ENCODE measurements around the gene FARP1. TPM values are rescaled to one million over a fixed set of nuclear protein-coding genes. Genes with fewer than 3 reads are reported as not detected.

FARP1 gene
- polyA plus RNA-seq, 1 of the 3 experiments (the other 2 are of a cell fraction) = 12.0 TPM

DNA sequence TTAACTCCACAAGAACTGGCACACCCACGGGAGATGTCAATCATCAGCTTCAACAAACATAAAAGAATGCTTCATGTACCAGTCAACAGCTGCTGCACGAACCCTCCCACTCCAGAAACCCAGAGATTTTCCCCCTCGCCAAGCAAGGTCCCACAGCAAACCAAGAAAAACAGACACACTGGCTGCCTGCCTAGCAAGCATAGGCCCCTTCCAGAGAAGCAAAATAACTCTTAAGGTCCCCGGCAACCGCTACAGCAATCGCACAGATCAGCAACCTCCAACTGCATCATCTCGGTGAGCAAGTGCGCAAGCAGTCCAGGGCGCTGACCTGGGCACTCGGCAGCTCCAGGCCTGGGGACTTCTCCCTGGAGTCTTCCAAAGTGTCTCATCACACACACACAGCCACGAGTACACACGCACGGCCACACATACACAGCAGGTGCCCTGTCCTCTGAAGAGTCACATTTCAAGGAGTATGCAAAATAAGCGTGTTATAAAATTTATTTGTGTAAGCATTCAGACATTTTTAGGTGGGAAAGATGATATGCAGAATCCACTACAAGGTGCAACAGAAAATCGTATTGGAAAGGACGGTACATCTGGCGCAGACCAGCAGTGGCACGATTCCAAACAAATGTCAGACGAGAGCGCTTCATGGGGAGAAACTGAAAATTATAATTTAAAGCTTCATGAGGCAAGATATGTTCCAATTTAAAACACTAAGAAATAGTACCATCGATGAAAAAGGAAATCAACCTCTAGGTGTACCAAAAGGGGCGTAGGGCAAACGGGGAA lies 309.0 kb downstream of the FARP1 start:
- H3K9me2 ChIP-seq = no peaks in the 10 kb centered on the region
- H3K9me3 ChIP-seq = no peaks in the 10 kb centered on the region
- H3F3A ChIP-seq (replicated peaks; ENCODE audit: insufficient read depth) = peaks cover 36% of the 10 kb centered on the region
- H3K27ac ChIP-seq (ENCODE audit: low read depth in 2 of 2, low read length in 1 of 2) = no peak overlapping the region
- TF ChIP-seq FOSL2 (IDR thresholded peaks at IDR 0.05; ENCODE audit: borderline replicate concordance, low read depth) (no peak), CHD2 (IDR thresholded peaks at IDR 0.05; ENCODE audit: low read length, partially characterized antibody) (no peak), FOXM1 (IDR thresholded peaks at IDR 0.05; ENCODE audit: low read depth) (no peak), RAD21 (IDR thresholded peaks at IDR 0.05; ENCODE audit: low read length) (no peak), JUND (IDR thresholded peaks at IDR 0.05) (no peak), SIN3A (IDR thresholded peaks at IDR 0.05; ENCODE audit: borderline replicate concordance, low read depth, low read length) (no peak), NRF1 (IDR thresholded peaks at IDR 0.05; ENCODE audit: low read depth, low read length) (no peak), RXRA (IDR thresholded peaks at IDR 0.05; ENCODE audit: borderline replicate concordance, low read depth) (no peak), YY1 (IDR thresholded peaks at IDR 0.05; ENCODE audit: low read depth) (no peak), FOXJ3 (CRISPR knock-in tag; IDR thresholded peaks at IDR 0.05) (no peak), NFIC (IDR thresholded peaks at IDR 0.05; ENCODE audit: borderline replicate concordance) (no peak), TAF1 (IDR thresholded peaks at IDR 0.05; ENCODE audit: borderline replicate concordance, low read depth, low read length) (no peak), GATA2 (CRISPR knock-in tag; IDR thresholded peaks at IDR 0.05) (no peak), SMC3 (IDR thresholded peaks at IDR 0.05; ENCODE audit: low read depth, low read length) (no peak)
- TF ChIP-seq, protein P1, sequence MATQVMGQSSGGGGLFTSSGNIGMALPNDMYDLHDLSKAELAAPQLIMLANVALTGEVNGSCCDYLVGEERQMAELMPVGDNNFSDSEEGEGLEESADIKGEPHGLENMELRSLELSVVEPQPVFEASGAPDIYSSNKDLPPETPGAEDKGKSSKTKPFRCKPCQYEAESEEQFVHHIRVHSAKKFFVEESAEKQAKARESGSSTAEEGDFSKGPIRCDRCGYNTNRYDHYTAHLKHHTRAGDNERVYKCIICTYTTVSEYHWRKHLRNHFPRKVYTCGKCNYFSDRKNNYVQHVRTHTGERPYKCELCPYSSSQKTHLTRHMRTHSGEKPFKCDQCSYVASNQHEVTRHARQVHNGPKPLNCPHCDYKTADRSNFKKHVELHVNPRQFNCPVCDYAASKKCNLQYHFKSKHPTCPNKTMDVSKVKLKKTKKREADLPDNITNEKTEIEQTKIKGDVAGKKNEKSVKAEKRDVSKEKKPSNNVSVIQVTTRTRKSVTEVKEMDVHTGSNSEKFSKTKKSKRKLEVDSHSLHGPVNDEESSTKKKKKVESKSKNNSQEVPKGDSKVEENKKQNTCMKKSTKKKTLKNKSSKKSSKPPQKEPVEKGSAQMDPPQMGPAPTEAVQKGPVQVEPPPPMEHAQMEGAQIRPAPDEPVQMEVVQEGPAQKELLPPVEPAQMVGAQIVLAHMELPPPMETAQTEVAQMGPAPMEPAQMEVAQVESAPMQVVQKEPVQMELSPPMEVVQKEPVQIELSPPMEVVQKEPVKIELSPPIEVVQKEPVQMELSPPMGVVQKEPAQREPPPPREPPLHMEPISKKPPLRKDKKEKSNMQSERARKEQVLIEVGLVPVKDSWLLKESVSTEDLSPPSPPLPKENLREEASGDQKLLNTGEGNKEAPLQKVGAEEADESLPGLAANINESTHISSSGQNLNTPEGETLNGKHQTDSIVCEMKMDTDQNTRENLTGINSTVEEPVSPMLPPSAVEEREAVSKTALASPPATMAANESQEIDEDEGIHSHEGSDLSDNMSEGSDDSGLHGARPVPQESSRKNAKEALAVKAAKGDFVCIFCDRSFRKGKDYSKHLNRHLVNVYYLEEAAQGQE (IDR thresholded peaks at IDR 0.05; ENCODE audit: low read depth, low read length) = no peak
- TF ChIP-seq, protein P2, sequence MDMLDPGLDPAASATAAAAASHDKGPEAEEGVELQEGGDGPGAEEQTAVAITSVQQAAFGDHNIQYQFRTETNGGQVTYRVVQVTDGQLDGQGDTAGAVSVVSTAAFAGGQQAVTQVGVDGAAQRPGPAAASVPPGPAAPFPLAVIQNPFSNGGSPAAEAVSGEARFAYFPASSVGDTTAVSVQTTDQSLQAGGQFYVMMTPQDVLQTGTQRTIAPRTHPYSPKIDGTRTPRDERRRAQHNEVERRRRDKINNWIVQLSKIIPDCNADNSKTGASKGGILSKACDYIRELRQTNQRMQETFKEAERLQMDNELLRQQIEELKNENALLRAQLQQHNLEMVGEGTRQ (IDR thresholded peaks at IDR 0.05; ENCODE audit: borderline replicate concordance, low read depth, low read length) = no peak
- TF ChIP-seq, protein P3, sequence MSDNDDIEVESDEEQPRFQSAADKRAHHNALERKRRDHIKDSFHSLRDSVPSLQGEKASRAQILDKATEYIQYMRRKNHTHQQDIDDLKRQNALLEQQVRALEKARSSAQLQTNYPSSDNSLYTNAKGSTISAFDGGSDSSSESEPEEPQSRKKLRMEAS (IDR thresholded peaks at IDR 0.05; ENCODE audit: low read depth) = no peak
- TF ChIP-seq, protein P4, sequence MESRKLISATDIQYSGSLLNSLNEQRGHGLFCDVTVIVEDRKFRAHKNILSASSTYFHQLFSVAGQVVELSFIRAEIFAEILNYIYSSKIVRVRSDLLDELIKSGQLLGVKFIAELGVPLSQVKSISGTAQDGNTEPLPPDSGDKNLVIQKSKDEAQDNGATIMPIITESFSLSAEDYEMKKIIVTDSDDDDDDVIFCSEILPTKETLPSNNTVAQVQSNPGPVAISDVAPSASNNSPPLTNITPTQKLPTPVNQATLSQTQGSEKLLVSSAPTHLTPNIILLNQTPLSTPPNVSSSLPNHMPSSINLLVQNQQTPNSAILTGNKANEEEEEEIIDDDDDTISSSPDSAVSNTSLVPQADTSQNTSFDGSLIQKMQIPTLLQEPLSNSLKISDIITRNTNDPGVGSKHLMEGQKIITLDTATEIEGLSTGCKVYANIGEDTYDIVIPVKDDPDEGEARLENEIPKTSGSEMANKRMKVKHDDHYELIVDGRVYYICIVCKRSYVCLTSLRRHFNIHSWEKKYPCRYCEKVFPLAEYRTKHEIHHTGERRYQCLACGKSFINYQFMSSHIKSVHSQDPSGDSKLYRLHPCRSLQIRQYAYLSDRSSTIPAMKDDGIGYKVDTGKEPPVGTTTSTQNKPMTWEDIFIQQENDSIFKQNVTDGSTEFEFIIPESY (IDR thresholded peaks at IDR 0.05; ENCODE audit: borderline replicate concordance, low read depth) = no peak
- TF ChIP-seq, protein P5, sequence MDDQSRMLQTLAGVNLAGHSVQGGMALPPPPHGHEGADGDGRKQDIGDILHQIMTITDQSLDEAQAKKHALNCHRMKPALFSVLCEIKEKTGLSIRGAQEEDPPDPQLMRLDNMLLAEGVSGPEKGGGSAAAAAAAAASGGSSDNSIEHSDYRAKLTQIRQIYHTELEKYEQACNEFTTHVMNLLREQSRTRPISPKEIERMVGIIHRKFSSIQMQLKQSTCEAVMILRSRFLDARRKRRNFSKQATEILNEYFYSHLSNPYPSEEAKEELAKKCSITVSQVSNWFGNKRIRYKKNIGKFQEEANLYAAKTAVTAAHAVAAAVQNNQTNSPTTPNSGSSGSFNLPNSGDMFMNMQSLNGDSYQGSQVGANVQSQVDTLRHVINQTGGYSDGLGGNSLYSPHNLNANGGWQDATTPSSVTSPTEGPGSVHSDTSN (IDR thresholded peaks at IDR 0.05) = no peak
- TF ChIP-seq, protein P6, sequence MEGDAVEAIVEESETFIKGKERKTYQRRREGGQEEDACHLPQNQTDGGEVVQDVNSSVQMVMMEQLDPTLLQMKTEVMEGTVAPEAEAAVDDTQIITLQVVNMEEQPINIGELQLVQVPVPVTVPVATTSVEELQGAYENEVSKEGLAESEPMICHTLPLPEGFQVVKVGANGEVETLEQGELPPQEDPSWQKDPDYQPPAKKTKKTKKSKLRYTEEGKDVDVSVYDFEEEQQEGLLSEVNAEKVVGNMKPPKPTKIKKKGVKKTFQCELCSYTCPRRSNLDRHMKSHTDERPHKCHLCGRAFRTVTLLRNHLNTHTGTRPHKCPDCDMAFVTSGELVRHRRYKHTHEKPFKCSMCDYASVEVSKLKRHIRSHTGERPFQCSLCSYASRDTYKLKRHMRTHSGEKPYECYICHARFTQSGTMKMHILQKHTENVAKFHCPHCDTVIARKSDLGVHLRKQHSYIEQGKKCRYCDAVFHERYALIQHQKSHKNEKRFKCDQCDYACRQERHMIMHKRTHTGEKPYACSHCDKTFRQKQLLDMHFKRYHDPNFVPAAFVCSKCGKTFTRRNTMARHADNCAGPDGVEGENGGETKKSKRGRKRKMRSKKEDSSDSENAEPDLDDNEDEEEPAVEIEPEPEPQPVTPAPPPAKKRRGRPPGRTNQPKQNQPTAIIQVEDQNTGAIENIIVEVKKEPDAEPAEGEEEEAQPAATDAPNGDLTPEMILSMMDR (IDR thresholded peaks at IDR 0.05) = no peak
- ChIA-PET POLR2A (no interaction called here), CTCF (interaction anchor here (0.6 to 9.3 kb wide), 4 partner anchors 15 to 306 kb away, joined by 3 to 164 read pairs (median 26); no protein-coding TSS in a partner anchor)
- peaks cover 8 to 17% of the 10 kb centered on the region in 2 experiments; a peak in 2 of 4 replicates for H3K4me1 ChIP-seq (ENCODE audit: control insufficient read depth in 1 of 2, insufficient read depth in 2 of 2, low read depth in 1 of 2, low read length in 1 of 2)
- H4K20me1 ChIP-seq (ENCODE audit: insufficient read depth) = peaks cover 11% of the 10 kb centered on the region; the same call in 1 of the 2 replicates
- H3K9ac ChIP-seq = no peak overlapping the region
- no peak overlapping the region for H2AFZ ChIP-seq (ENCODE audit: low read depth)
- DNase-seq = no peak
- WGBS (ENCODE audit: low lambda C conversion rate) = 91% methylated on average over 22 of the region's 23 CpGs
- H3K27me3 ChIP-seq (ENCODE audit: insufficient read depth) = no peaks in the 10 kb centered on the region
- H3K4me3 ChIP-seq (ENCODE audit: low read depth in 2 of 2, low read length in 1 of 2) = no peak overlapping the region
- H3K79me2 ChIP-seq (ENCODE audit: insufficient read depth) = no peaks in the 10 kb centered on the region
- no peak overlapping the region for H3K4me2 ChIP-seq
- H3K36me3 ChIP-seq (replicated peaks in 1 of 2; ENCODE audit: control insufficient read depth in 1 of 2, insufficient read depth in 2 of 2, low read length in 1 of 2) = peaks cover 27 to 73% of the 10 kb centered on the region in 2 experiments
